ENCODE results near the gene HSPA6. TPM values are rescaled to one million over a fixed set of nuclear protein-coding genes. Genes with fewer than 3 reads are reported as not detected.
"Not testable (repeated sequence)": the region's sequence is repeated elsewhere in the genome, so short reads cannot be mapped to it uniquely, and the experiment has no call there.

HSPA6 gene
- total and polyA plus RNA-seq, 12 donors: 0.13 to 5.6 (median 0.67) TPM

DNA sequence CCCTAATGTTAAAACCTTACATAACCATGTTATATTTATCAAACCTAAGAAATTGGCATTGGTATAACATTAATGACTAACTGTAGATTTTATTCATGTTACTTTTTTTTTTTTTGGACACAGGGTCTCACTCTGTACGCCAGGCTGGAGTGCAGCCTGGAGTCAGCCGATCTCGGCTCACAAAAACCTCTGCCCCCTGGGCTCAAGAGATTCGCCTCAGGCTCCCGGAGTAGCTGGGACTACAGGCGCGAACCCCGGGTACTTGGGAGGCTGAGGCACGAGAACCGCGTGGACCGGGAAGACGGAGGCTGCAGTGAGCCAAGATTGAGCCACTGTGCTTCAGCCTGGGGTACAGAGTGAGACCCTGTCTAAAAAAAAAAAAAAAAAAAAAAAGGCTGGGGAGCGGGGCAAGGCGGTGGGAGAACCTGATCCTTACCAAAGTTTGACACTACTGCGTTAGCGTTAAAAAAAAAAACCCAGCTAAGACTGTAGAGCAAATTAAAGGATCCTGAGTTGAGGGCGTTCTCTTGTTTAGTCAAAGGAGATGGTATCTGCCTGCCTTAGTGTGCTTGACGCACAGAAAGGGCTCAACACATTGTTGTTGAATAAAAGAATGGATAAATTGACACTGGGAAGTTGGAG, 5.2 kb downstream of the HSPA6 start:
- ATAC-seq: peak in 2 of 8 donors; percentile 2 to 6

DNA sequence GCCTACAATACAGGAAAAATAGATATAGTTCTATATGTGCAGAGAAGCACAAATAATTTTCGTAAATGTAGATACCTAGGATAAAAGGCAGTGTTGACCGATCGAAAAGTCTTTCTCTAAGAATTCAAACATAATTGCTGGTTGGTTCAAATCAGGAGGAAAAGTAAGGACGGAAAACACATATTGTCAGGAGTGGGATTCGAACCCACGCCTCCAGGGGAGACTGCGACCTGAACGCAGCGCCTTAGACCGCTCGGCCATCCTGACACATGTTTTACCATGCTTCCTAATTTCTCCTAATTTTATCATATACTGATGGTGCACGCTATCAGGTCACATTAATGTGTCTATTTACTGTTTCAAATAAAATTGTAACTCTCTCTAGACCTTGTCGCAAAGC, 5.8 kb downstream of the HSPA6 start:
- H3K36me3 ChIP-seq; H3K27me3 ChIP-seq; H3K9me3 ChIP-seq; intact Hi-C loops (cut with DNase I): not testable (repeated sequence)
- WGBS, 2 donors: 1 to 2% methylated on average over 12 to 13 of the region's 13 CpGs
- peak overlapping the region in 6 of 10 donors; percentile 63 to 93 (median 77) for H3K27ac ChIP-seq
- peaks cover 0 to 38% (median 3%) of the 10 kb centered on the region in 9 donors for H3K4me1 ChIP-seq
- DNase-seq (peak; percentile 58 to 70), ATAC-seq (peak; percentile 73 to 95 (median 84))
- H3K4me3 ChIP-seq: peak overlapping the region; percentile 49 to 86 (median 64)

More for the DNA sequence above, 5.2 kb downstream of the HSPA6 start:
- WGBS, 2 donors: 24 to 36% methylated on average over 17 to 19 of the region's 19 CpGs
- Histone ChIP-seq H3K4me3 (peak overlapping the region in 9 of 10 donors; percentile 49 to 86 (median 63)), H3K27ac (peak overlapping the region in 4 of 10 donors; percentile 75 to 93 (median 80)), H3K4me1 (peaks cover 0 to 43% (median 6%) of the 10 kb centered on the region in 9 donors)
- DNase-seq; H3K27me3 ChIP-seq; intact Hi-C loops (cut with DNase I); H3K36me3 ChIP-seq; H3K9me3 ChIP-seq: not testable (repeated sequence)

DNA sequence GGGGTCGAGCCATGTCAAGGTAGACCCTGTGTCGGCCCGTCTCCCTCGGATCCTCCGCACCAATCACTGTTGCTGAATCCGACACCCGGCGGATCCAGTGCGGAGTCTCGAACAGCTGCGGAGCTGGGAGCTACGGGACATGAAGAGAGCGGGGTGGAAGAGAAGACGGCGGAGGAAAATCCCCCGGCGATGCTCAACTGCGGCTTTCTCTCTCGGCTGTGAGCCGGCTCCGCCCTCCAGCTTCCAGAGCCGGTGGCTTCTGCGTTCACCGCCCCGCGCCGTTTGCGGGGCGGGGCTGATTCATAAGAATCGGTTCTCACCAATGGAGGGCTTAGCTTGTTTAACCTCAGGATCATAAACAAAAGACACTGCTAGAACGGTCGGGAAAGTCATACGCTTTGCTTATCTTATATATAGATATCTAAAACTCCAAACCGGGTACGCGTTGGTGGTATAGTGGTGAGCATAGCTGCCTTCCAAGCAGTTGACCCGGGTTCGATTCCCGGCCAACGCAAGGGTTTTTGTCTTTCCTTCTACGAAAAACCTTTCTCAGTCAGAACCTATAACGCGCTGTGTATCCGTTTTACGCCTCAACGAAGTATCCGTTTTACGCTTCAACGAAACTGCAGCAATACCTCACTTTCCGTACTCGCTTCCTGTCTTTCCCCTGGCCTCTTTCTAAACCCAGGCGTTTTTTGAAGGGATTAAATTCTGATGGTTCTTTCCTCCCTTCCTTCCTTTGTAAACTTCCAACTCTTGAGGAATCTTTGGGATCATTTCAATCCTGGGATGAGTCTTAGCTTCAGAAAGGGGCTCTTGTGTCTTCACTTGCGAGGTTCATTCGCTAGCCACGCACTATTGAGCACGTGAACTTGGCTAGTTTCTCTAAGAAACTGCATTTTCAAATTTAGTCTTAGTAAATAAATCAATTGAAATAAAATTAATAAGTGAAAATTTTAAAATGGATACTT, 6.6 kb downstream of the HSPA6 start:
- 2% methylated on average over 50 to 52 of the region's 56 CpGs for WGBS, 2 donors
- DNase-seq (peak; percentile 80 to 83), ATAC-seq (peak; percentile 75 to 91 (median 88))
- peaks cover 0 to 36% (median 3%) of the 10 kb centered on the region in 9 donors for H3K4me1 ChIP-seq
- H3K27ac ChIP-seq: peak overlapping the region; percentile 4 to 93 (median 74)
- H3K9me3 ChIP-seq; H3K36me3 ChIP-seq; H3K27me3 ChIP-seq; intact Hi-C loops (cut with DNase I): not testable (repeated sequence)
- H3K4me3 ChIP-seq: peak overlapping the region; percentile 49 to 86 (median 64)

DNA sequence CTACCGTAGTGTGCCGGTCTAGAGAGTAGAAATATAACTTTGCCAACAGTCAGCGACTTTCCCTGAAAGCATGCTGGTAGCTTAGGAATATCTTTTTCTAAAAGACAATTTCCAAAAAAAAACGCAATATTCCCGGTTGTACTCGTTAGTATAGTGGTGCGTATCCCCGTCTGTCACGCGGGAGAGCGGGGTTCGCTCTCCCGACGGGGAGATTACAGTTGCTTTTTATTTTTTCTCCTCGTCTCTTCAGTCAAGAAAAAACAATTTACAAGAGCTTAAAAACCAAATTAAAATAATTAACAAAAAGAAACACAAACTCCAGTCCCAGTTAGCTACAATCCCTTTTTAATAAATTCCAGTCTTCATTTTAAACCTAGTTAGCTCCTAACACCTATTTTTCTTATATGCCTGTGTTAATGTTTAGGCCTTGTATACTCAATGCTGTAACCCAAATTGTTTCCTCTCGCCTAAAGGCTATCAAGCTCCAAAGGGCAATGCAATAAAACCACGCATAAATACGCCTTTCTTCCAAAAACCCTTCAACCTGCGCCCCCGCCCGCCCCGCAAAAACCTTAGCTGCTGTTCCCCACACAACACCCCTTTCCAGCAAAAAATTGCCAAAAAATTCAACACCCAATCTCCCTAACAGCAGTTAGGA, 7.8 kb downstream of the HSPA6 start:
- peaks cover 0 to 6% (median 0%) of the 10 kb centered on the region in 11 donors for H3K9me3 ChIP-seq
- TF ChIP-seq, protein P1, sequence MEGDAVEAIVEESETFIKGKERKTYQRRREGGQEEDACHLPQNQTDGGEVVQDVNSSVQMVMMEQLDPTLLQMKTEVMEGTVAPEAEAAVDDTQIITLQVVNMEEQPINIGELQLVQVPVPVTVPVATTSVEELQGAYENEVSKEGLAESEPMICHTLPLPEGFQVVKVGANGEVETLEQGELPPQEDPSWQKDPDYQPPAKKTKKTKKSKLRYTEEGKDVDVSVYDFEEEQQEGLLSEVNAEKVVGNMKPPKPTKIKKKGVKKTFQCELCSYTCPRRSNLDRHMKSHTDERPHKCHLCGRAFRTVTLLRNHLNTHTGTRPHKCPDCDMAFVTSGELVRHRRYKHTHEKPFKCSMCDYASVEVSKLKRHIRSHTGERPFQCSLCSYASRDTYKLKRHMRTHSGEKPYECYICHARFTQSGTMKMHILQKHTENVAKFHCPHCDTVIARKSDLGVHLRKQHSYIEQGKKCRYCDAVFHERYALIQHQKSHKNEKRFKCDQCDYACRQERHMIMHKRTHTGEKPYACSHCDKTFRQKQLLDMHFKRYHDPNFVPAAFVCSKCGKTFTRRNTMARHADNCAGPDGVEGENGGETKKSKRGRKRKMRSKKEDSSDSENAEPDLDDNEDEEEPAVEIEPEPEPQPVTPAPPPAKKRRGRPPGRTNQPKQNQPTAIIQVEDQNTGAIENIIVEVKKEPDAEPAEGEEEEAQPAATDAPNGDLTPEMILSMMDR (IDR thresholded peaks at IDR 0.05): no peak
- H3K27me3 ChIP-seq: no peaks in the 10 kb centered on the region
- H3K36me3 ChIP-seq: no peaks in the 10 kb centered on the region
- H3K4me1 ChIP-seq: peaks cover 0 to 36% (median 3%) of the 10 kb centered on the region in 9 donors
- WGBS, 2 donors: 68 to 75% methylated on average over 22 of the region's 22 CpGs
- peak overlapping the region in 5 of 10 donors; percentile 24 to 65 (median 61) for H3K4me3 ChIP-seq
- intact Hi-C loops (cut with DNase I): no loop called here
- DNase-seq (no peak), ATAC-seq (no peak)
- H3K27ac ChIP-seq: peak overlapping the region in 7 of 10 donors; percentile 36 to 93 (median 56)

DNA sequence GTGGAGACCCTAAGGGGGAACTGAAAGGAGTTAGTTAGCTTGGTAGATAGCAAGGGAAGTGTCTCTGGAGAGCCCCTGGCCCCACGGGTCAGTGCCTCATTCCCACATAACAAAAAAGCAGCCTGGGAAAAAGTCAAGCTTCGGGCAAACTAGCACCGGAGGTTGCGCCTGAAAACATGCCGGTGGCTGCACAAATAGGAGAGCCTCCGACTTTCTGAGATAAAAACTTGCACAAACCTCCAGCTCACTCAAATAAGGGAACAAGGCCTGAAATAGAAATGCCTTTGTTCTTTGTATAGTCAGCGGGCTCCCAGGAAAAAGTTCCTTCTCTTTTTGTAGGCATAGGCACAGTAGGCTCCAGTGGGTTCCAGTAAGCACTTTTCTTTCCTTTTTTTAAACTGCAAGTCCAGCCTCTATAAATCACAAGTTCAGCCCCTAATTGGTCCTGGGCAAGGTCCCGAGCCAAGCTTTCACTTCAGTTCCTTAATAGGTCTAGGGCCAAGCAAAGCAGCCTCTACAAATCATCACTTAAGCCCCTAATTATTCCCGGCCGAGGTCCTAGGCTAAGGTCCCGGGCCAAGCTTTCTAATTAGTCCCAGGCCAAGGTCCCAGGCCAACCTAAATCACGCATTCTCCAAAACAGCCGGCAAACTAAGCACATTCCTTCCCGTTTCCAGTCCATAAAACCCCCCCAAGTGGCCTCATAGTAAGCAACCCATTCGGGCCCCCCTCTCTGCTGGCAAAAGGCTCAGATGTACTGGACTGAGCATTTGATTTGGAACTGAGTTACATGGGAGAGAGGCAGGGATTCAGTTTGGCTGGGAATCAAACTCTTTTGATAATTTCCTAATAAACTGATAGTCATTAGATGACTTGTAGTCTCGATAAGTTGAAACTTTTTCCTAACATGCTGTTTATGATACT, 8.6 kb downstream of the HSPA6 start:
- peak overlapping the region in 5 of 10 donors; percentile 13 to 61 (median 24) for H3K4me3 ChIP-seq
- peaks cover 0 to 36% (median 3%) of the 10 kb centered on the region in 9 donors for H3K4me1 ChIP-seq
- H3K27me3 ChIP-seq; intact Hi-C loops (cut with DNase I); H3K36me3 ChIP-seq; H3K9me3 ChIP-seq: not testable (repeated sequence)
- ATAC-seq (peak in 5 of 8 donors; percentile 4 to 19 (median 10)), DNase-seq (peak; percentile 21 to 30)
- peak overlapping the region in 7 of 10 donors; percentile 36 to 93 (median 56) for H3K27ac ChIP-seq
- 48 to 52% methylated on average over 15 to 16 of the region's 16 CpGs for WGBS, 2 donors

DNA sequence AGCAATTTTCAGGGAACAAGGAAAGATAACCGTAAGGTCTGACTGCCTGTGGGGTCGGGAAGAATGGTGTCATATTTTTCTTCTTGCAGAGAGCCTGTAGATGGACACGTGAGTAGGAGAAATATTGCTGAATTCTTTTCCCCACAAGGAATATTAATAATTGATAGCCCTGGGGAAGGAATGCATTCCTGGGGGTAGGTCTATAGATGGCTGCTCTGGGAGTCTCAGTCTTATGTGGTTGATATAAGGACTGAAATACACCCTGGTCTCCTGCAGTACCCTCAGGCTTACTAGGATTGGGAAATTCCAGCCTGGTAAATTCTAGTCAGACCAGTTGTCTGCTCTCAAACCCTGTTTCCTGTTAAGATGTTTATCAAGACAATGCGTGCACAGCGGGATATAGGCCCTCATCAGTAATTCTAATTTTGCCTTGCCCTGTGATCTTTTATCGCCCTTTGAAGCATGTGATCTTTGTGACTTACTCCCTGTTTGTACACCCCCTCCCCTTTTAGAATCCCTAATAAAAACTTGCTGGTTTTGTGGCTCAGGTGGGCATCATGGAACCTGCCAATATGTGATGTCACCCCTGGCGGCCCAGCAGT, 12.8 kb downstream of the HSPA6 start:
- intact Hi-C loops (cut with DNase I); H3K9me3 ChIP-seq; DNase-seq; H3K36me3 ChIP-seq; H3K27me3 ChIP-seq; H3K4me3 ChIP-seq; ATAC-seq; H3K27ac ChIP-seq: not testable (repeated sequence)
- 75 to 81% methylated on average over 7 of the region's 7 CpGs for WGBS, 2 donors
- H3K4me1 ChIP-seq: peaks cover 0 to 35% (median 5%) of the 10 kb centered on the region in 9 donors

DNA sequence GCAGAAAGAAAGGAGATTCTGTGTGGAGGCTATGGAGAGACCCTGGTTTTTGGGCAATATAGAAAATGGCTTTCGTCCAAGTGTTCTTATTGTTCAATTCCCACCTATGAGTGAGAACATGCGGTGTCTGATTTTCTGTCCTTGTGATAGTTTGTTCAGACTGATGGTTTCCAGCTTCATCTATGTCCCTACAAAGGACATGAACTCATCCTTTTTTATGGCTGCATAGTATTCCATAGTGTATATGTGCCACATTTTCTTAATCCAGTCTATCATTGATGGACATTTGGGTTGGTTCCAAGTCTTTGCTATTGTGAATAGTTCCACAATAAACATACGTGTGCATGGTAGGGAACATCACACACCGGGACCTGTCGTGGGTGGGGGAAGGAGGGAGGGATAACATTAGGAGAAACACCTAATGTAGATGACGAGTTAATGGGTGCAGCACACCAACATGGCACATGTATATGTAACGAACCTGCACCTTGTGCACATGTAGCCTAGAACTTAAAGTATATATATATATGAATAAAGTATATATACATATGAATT, 14.7 kb downstream of the HSPA6 start:
- 94 to 97% methylated on average over 7 of the region's 7 CpGs for WGBS, 2 donors
- H3K9me3 ChIP-seq; intact Hi-C loops (cut with DNase I); ATAC-seq; H3K4me3 ChIP-seq; DNase-seq; H3K27me3 ChIP-seq: not testable (repeated sequence)
- Histone ChIP-seq H3K27ac (peak overlapping the region in 1 of 10 donors; percentile 83), H3K36me3 (peaks cover 0 to 15% (median 0%) of the 10 kb centered on the region in 9 donors), H3K4me1 (peaks cover 0 to 43% (median 5%) of the 10 kb centered on the region in 9 donors)
